HepG2 (cell line): ENCODE data around the gene CEP76. TPM values are rescaled to one million over a fixed set of nuclear protein-coding genes. Genes with fewer than 3 reads are reported as not detected.

ENCODE experiments used
- ERF ChIP-seq: IDR thresholded peaks from 2 replicates; pipeline ENCODE4 v1.6.1; 2018; ENCODE audit warnings: missing biosample characterization, missing genetic modification reagents
- FOXM1 ChIP-seq: sonication (generic); formaldehyde crosslinking; IDR thresholded peaks from 2 replicates; pipeline ENCODE4 v1.5.0; 2020; ENCODE audit warnings: missing genetic modification reagents
- FOXP4 ChIP-seq: sonication (generic); formaldehyde crosslinking; IDR thresholded peaks from 2 replicates; pipeline ENCODE4 v1.4.0; 2020; ENCODE audit warnings: missing genetic modification reagents
- GABPA ChIP-seq, 2 experiments: IDR thresholded peaks; 2 replicates each; pipeline ENCODE4 v1.6.1; 2011 to 2016; ENCODE audit warnings: low read depth in 2 of 2, low read length in 1 of 2, missing biosample characterization in 1 of 2, missing genetic modification characterization in 1 of 2
- HOMEZ ChIP-seq: IDR thresholded peaks from 2 replicates; pipeline ENCODE4 v1.6.1; 2016; ENCODE audit warnings: low read depth
- NCOR1 ChIP-seq: fragments of 200-600 bp; sonication (generic); IDR thresholded peaks from 2 replicates; pipeline ENCODE4 v1.7.0; 2017; ENCODE audit warnings: antibody characterized with exemption, low read length, borderline replicate concordance
- RBAK ChIP-seq: sonication (generic); formaldehyde crosslinking; IDR thresholded peaks from 2 replicates; pipeline ENCODE4 v1.5.1; 2020; ENCODE audit warnings: mild to moderate bottlenecking, missing genetic modification reagents
- SP4 ChIP-seq: sonication (generic); formaldehyde crosslinking; IDR thresholded peaks from 2 replicates; pipeline ENCODE4 v1.8.1; 2023; ENCODE audit warnings: mild to moderate bottlenecking, missing genetic modification reagents
- TCF7L2 ChIP-seq: IDR thresholded peaks from 2 replicates; pipeline ENCODE4 v1.6.1; 2011; ENCODE audit warnings: mild to moderate bottlenecking, low read depth, low read length, moderate library complexity
- TRIM22 ChIP-seq: fragments of 450-650 bp; IDR thresholded peaks from 2 replicates; pipeline ENCODE4 v1.6.1; 2017
- ZNF225 ChIP-seq: sonication (generic); formaldehyde crosslinking; IDR thresholded peaks from 2 replicates; pipeline ENCODE4 v1.4.0; 2020; ENCODE audit warnings: mild to moderate bottlenecking, missing genetic modification reagents
- ZNF33B ChIP-seq: sonication (generic); formaldehyde crosslinking; IDR thresholded peaks from 2 replicates; pipeline ENCODE4 v1.5.1; 2020; ENCODE audit warnings: mild to moderate bottlenecking, missing genetic modification reagents
- ZNF597 ChIP-seq: sonication (generic); formaldehyde crosslinking; IDR thresholded peaks from 2 replicates; pipeline ENCODE4 v1.5.0; 2020; ENCODE audit warnings: missing genetic modification reagents
- ZNF770 ChIP-seq: sonication (generic); formaldehyde crosslinking; IDR thresholded peaks from 2 replicates; pipeline ENCODE4 v1.5.0; 2020; ENCODE audit warnings: mild to moderate bottlenecking, missing genetic modification reagents
- ZSCAN30 ChIP-seq: sonication (generic); formaldehyde crosslinking; IDR thresholded peaks from 2 replicates; pipeline ENCODE4 v1.5.0; 2020; ENCODE audit warnings: mild to moderate bottlenecking, missing genetic modification reagents
- polyA plus RNA-seq, 8 experiments: library from polyadenylated mRNA; depleted of rRNA in 3 of 8; stranded (reverse) in 7 of 8; unstranded in 1 of 8; fragments of >200 nt; fragmentation: Illumina TruSeq in 4 of 8; extraction: Trizol in 4 of 8; gene quantifications; 2 replicates each; pipeline versions ENCODE4 v1.2.1 to v1.2.3, GENCODE V29; 2011 to 2016; ENCODE audit warnings: low read depth in 4 of 8, missing spikeins in 1 of 8, mixed read lengths in 1 of 8; ENCODE audit not compliant: insufficient read depth in 1 of 8
- total RNA-seq, 5 experiments: library from RNA; depleted of rRNA; stranded (reverse); fragments of >200 nt; fragmentation: Illumina TruSeq; extraction: Trizol; gene quantifications; 2 replicates each; pipeline ENCODE4 v1.2.3, GENCODE V29; 2016; ENCODE audit warnings: low read depth in 1 of 5
- TF ChIP-seq, protein P1 (sequence below): sonication (generic); formaldehyde crosslinking; IDR thresholded peaks from 2 replicates; pipeline ENCODE4 v1.8.0; 2022; ENCODE audit warnings: missing genetic modification reagents, mild to moderate bottlenecking, inconsistent platforms, borderline replicate concordance
- TF ChIP-seq, protein P2 (sequence below): sonication (generic); formaldehyde crosslinking; IDR thresholded peaks from 2 replicates; pipeline ENCODE4 v1.9.0; 2021; ENCODE audit warnings: missing genetic modification reagents, borderline replicate concordance

CEP76 gene
- total and polyA plus RNA-seq, 2 of the 13 experiments (the other 11 are each of a cell fraction or from before 2014, with no cell fraction given), result 13.9 to 15.1 TPM

DNA sequence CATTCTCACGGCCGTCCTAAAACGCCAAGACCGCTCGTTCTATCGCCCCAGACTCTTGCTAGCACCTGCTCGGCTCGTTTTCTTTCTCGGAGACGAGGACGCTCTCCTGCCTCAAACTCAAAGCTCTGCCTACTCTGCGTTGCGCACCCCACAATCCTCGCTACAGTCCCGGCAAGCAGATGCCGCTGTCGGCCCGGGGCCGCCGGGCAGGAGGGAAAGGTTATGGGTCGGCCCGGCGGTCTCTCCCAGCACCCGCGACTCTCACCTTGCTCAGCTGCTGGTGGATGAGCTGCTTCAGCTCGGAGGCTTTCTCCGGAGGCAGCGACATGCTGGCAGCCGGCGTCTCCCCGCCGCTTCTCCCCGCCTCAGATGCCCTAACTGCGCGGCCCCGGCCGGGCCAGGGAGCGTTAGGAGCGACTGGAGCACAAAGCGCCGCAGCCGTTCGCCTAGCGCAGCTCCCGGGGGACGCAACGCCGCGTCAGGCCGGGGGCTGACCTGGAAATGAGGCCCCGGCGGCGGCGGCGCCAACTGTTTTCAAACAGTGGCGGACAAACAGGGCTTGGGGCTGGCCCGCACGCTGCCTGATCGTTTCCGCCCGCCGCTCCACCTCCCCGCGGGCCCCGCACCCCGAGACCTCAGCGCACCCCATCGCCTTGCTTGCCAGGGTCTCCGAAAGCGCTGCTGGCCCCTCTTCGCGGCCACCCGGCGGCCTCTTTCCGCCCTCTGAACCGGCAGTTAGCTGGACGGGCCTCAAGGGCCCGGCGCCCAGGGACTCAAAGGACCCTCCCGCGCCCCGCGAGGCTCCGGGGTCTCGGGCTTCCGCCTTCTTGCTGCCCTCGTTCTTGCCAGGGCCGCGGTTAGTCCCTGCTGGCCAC, at the start of gene CEP76, which contains the start of gene PSMG2 (continued):
- peak; percentile 59 for TF ChIP-seq ERF (CRISPR knock-in tag)
- 0 out of 2 replicates have a peak, but pooled peaks have one; percentile 9 for TF ChIP-seq HOMEZ (CRISPR knock-in tag)
- no peak; the same call in 1 of the 2 replicates for TF ChIP-seq NCOR1
- no peak for TF ChIP-seq FOXM1 (CRISPR knock-in tag)
- no peak for TF ChIP-seq SP4 (CRISPR knock-in tag)
- TF ChIP-seq RBAK (CRISPR knock-in tag), result no peak
- TF ChIP-seq FOXP4 (CRISPR knock-in tag), result no peak; the same call in 1 of the 2 replicates
- peak; percentile 50; the same call in 1 of the 2 replicates for TF ChIP-seq ZNF770 (CRISPR knock-in tag)
- TF ChIP-seq TCF7L2, result no peak
- TF ChIP-seq TRIM22, result no peak
- TF ChIP-seq ZNF597 (CRISPR knock-in tag), result no peak
- TF ChIP-seq GABPA (IDR thresholded peaks at IDR 0.05; ENCODE audit: low read depth, low read length), result no peak
- TF ChIP-seq GABPA (CRISPR knock-in tag; IDR thresholded peaks at IDR 0.05; ENCODE audit: low read depth), result peak; percentile 58
- TF ChIP-seq ZNF33B (CRISPR knock-in tag), result no peak
- no peak for TF ChIP-seq ZNF225 (CRISPR knock-in tag)
- TF ChIP-seq, protein P1, sequence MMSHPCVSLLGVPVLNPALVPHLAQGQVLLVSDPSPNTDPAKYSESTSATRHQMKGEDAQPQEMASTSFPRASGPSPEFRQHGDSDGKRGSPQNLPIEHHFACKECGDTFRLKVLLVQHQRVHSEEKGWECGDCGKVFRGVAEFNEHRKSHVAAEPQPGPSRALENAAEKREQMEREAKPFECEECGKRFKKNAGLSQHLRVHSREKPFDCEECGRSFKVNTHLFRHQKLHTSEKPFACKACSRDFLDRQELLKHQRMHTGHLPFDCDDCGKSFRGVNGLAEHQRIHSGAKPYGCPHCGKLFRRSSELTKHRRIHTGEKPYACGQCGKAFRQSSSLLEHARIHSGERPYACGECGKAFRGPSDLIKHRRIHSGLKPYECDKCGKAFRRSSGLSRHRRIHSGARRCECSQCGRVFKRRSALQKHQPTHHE, result no peak; the same call in 1 of the 2 replicates
- peak; percentile 71; the same call in 1 of the 2 replicates for TF ChIP-seq ZSCAN30 (CRISPR knock-in tag)
- TF ChIP-seq, protein P2, sequence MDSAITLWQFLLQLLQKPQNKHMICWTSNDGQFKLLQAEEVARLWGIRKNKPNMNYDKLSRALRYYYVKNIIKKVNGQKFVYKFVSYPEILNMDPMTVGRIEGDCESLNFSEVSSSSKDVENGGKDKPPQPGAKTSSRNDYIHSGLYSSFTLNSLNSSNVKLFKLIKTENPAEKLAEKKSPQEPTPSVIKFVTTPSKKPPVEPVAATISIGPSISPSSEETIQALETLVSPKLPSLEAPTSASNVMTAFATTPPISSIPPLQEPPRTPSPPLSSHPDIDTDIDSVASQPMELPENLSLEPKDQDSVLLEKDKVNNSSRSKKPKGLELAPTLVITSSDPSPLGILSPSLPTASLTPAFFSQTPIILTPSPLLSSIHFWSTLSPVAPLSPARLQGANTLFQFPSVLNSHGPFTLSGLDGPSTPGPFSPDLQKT, result no peak
